Colonic mucosa (tissue), 4 donors: ENCODE results near the gene BBX. TPM values are rescaled to one million over a fixed set of nuclear protein-coding genes. Genes with fewer than 3 reads are reported as not detected.

Experiments
- DNase-seq: peaks from one replicate; pipeline ENCODE4 v3.0.0-alpha.2; 2020
- H3K27ac ChIP-seq: fragments of 200-600 bp; one replicate; pipeline ENCODE4 v1.8.0; 2021
- H3K27me3 ChIP-seq: fragments of 200-600 bp; one replicate; pipeline ENCODE4 v1.8.0; 2021
- H3K36me3 ChIP-seq: fragments of 200-600 bp; one replicate; pipeline ENCODE4 v1.8.0; 2021
- H3K4me1 ChIP-seq: fragments of 200-600 bp; one replicate; pipeline ENCODE4 v1.8.0; 2021; ENCODE audit warnings: mild to moderate bottlenecking
- H3K4me3 ChIP-seq: fragments of 200-600 bp; one replicate; pipeline ENCODE4 v1.8.0; 2021
- H3K9ac ChIP-seq, 2 donors: one replicate each; pipeline ENCODE4 v1.7.0; 2013; ENCODE audit warnings: control low read depth in 2 of 2, low read depth in 2 of 2, low read length in 2 of 2
- H3K9me3 ChIP-seq: fragments of 200-600 bp; one replicate; pipeline ENCODE4 v1.8.0; 2021
- intact Hi-C: fragments of 100-400 bp; cut with DNase I; formaldehyde crosslinking; loops from one replicate; pipeline ENCODE4 v1.14.1; 2022
- total RNA-seq, 2 donors: library from RNA; stranded (reverse); fragmentation: NEBNext Ultra II Directional in 1 of 2; extraction: Animal tissue kit (Norgen Biotek cat#: 25700) in 1 of 2; gene quantifications; one replicate each; pipeline ENCODE4 v1.2.1, GENCODE V29; 2021
- TF ChIP-seq, protein P1 (sequence below): fragments of 200-600 bp; IDR thresholded peaks from one replicate; pipeline ENCODE4 v1.8.0; 2022; ENCODE audit warnings: antibody characterized with exemption, mild to moderate bottlenecking
- donor health status: healthy.
- donor health status: DM: no; HTN: no; CAD: no.
- donor health status: DM: no; HTN: no; CAD: no.

Gene BBX
- total RNA-seq, 2 donors from 2014 or later: 21.5 to 44.3 TPM

DNA sequence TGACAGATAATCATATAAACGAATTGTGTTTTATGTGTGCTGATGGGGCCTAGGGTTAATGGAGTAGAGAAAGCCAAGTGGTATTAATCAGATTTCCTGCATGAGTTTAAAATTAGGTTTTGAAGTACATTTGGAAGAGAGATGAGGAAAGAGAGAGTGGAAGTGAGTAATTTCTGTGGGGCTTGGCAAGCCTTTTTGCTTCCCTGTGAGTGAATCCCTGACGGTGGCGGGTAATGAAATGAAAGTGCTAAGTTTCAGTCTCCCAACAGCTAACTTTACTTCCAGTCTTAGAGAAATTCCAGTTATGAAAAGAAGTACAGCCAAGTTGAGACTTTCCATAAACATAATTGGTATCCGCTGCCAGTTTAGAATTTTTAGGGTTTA, 139.4 kb downstream of the BBX start:
- no peaks in the 10 kb centered on the region for H3K36me3 ChIP-seq
- intact Hi-C loops: no loop called here
- TF ChIP-seq, protein P1, sequence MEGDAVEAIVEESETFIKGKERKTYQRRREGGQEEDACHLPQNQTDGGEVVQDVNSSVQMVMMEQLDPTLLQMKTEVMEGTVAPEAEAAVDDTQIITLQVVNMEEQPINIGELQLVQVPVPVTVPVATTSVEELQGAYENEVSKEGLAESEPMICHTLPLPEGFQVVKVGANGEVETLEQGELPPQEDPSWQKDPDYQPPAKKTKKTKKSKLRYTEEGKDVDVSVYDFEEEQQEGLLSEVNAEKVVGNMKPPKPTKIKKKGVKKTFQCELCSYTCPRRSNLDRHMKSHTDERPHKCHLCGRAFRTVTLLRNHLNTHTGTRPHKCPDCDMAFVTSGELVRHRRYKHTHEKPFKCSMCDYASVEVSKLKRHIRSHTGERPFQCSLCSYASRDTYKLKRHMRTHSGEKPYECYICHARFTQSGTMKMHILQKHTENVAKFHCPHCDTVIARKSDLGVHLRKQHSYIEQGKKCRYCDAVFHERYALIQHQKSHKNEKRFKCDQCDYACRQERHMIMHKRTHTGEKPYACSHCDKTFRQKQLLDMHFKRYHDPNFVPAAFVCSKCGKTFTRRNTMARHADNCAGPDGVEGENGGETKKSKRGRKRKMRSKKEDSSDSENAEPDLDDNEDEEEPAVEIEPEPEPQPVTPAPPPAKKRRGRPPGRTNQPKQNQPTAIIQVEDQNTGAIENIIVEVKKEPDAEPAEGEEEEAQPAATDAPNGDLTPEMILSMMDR: no peak
- H3K4me3 ChIP-seq: no peak overlapping the region
- H3K9me3 ChIP-seq: no peaks in the 10 kb centered on the region
- peak overlapping the region; percentile 35 for H3K27ac ChIP-seq
- H3K9ac ChIP-seq: no peak overlapping the region
- no peaks in the 10 kb centered on the region for H3K4me1 ChIP-seq
- DNase-seq: peak; percentile 21
- no peaks in the 10 kb centered on the region for H3K27me3 ChIP-seq

DNA sequence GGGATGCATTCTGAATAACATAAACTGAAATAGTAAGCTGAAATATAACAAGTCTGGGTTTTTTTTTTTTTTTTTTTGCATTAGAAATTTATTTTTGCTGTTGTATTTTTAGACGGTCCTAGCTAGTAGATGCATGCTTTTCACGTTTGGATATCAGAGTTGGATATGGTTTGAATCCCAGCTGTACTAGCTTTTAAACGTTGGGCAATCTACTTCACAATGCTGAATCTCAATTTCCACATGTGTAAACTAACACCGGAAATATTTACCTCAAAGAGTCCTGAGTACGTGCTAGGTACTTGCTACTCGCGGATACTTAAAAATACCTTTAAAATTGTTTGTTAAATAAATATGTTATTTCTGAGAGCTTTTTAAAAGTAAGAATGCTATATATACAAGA, 139.8 kb downstream of the BBX start:
- Histone ChIP-seq H3K4me1 (no peaks in the 10 kb centered on the region), H3K27ac (no peak overlapping the region), H3K27me3 (no peaks in the 10 kb centered on the region), H3K9ac (no peak overlapping the region), H3K36me3 (no peaks in the 10 kb centered on the region), H3K4me3 (no peak overlapping the region), H3K9me3 (no peaks in the 10 kb centered on the region)
- TF ChIP-seq, protein P1: no peak
- intact Hi-C loops: no loop called here
- no peak for DNase-seq

DNA sequence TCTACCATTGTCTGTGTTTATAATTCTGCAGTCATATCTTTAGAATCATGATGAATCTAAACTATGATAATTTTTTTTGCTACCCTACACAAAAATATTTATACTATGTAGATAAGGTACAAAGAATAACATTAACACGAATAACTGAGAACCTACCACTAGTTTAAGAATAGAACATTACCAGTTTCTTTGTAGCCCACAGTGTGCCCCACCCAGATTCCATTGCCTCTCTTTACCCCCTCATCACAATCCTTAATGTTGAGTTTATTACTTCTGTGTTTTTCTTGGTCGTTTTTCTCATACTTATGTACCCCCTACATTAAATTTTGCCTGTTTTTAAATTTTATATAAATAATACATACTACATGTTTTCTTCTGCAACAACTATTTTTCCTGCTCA, 140.5 kb downstream of the BBX start:
- Histone ChIP-seq H3K4me3 (no peak overlapping the region), H3K9ac (no peak overlapping the region), H3K9me3 (no peaks in the 10 kb centered on the region), H3K27me3 (no peaks in the 10 kb centered on the region), H3K4me1 (no peaks in the 10 kb centered on the region), H3K36me3 (no peaks in the 10 kb centered on the region), H3K27ac (no peak overlapping the region)
- intact Hi-C loops: no loop called here
- no peak for DNase-seq
- TF ChIP-seq, protein P1: no peak

DNA sequence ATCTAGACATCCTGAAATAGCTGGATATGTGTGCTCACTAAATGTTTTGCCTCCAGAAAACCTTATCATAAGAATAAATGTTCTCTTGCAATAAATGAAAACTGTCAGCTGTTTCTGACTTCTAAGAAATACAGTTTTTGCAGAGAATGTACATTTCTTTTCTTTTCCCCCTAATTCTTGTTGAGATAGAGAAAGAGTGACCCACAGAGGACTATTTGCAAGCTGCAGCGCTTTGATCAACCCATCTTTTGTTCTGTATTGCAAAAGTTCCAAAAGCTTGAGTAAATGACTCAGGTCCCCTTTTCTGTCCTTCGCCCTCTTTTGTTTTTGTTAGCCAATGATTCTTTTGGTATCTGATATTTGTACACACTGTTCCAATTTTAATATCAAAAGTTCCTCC, 141.9 kb downstream of the BBX start:
- no peaks in the 10 kb centered on the region for H3K36me3 ChIP-seq
- no peak overlapping the region for H3K27ac ChIP-seq
- no peaks in the 10 kb centered on the region for H3K4me1 ChIP-seq
- no peaks in the 10 kb centered on the region for H3K9me3 ChIP-seq
- DNase-seq: no peak
- H3K27me3 ChIP-seq: no peaks in the 10 kb centered on the region
- H3K4me3 ChIP-seq: no peak overlapping the region
- intact Hi-C loops: no loop called here
- no peak overlapping the region for H3K9ac ChIP-seq
- TF ChIP-seq, protein P1: no peak

DNA sequence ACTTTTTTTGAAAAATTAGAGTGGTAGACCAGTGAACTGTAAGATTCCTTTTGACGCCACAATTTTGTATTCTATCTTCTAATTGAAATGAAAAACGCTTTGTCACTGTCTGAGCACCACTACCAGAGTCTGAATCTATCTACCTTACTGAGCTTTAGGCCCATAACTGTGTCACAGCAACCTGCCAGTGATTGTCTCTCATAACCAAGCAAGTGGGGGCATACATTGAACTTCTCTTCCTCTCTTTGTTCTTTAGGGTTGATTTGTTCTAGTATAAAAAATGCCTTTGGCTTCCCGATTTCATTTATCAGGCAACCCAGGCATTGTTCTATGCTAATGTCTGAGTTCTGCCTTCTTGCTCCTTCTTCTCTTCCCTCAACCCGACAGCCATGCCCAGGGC, 142.6 kb downstream of the BBX start:
- Histone ChIP-seq H3K27me3 (no peaks in the 10 kb centered on the region), H3K4me1 (no peaks in the 10 kb centered on the region), H3K27ac (no peak overlapping the region), H3K9ac (no peak overlapping the region), H3K9me3 (no peaks in the 10 kb centered on the region), H3K36me3 (no peaks in the 10 kb centered on the region), H3K4me3 (no peak overlapping the region)
- no peak for DNase-seq
- intact Hi-C loops: no loop called here
- TF ChIP-seq, protein P1: no peak

DNA sequence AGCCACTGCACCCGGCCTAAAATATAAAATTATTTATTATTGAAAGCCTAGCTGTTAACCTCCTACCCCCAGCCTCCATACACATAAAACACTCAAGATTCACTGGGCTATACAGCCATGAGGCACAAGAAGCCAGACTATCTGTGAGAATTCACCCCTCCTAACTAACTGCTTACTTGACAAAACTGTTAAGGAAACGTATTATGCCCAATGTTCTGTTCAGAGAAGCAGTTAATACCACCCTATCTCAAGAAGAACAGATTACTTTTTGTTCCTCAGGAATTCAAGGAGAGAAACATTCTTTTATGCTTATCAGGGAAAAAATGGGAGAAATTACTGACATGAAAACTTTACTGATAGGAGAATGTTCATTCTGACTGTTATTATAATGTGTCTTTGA, 144.1 kb downstream of the BBX start:
- no peak overlapping the region for H3K9ac ChIP-seq
- H3K27ac ChIP-seq: no peak overlapping the region
- no peak for DNase-seq
- no peaks in the 10 kb centered on the region for H3K36me3 ChIP-seq
- TF ChIP-seq, protein P1: no peak
- H3K27me3 ChIP-seq: no peaks in the 10 kb centered on the region
- no peaks in the 10 kb centered on the region for H3K4me1 ChIP-seq
- H3K4me3 ChIP-seq: no peak overlapping the region
- no peaks in the 10 kb centered on the region for H3K9me3 ChIP-seq
- intact Hi-C loops: no loop called here
